GM12878 (cell line): Measurements from ENCODE around the gene SULT2B1.

Source experiments
- MYC ChIP-seq: IDR thresholded peaks from 2 replicates; pipeline ENCODE4 v1.6.1; 2011; ENCODE audit warnings: mild to moderate bottlenecking, low read length, moderate library complexity, inconsistent platforms; ENCODE audit not compliant: insufficient read depth, insufficient replicate concordance, insufficient read length, severe bottlenecking
- POLR2A ChIP-seq: IDR thresholded peaks from 2 replicates; pipeline ENCODE4 v1.6.1; 2011; ENCODE audit warnings: low read depth, mild to moderate bottlenecking, low read length
- POLR2AphosphoS5 ChIP-seq: IDR thresholded peaks from 2 replicates; pipeline ENCODE4 v1.6.1; 2011; ENCODE audit warnings: mild to moderate bottlenecking, low read length, inconsistent platforms
- TAF1 ChIP-seq: IDR thresholded peaks from 2 replicates; pipeline ENCODE4 v1.6.1; 2011; ENCODE audit warnings: mild to moderate bottlenecking, low read depth, low read length, borderline replicate concordance
- TF ChIP-seq, protein P1 (sequence below), 3 experiments: IDR thresholded peaks in 2 of 3; conservative IDR thresholded peaks in 1 of 3; 2 replicates each; pipeline ENCODE4 v1.5.1; 2011; ENCODE audit warnings: low read depth in 3 of 3, low read length in 3 of 3, mild to moderate bottlenecking in 3 of 3, control low read depth in 2 of 3, moderate library complexity in 2 of 3, inconsistent platforms in 1 of 3, mixed read lengths in 1 of 3; ENCODE audit not compliant: control insufficient read depth in 2 of 3, insufficient read depth in 1 of 3; ENCODE audit errors: extremely low read depth in 1 of 3
- TF ChIP-seq, protein P2 (sequence below): IDR thresholded peaks from 2 replicates; pipeline ENCODE4 v1.6.1; 2011; ENCODE audit warnings: borderline replicate concordance, low read depth, mild to moderate bottlenecking, moderate library complexity, mixed read lengths, low read length; ENCODE audit not compliant: insufficient read depth; ENCODE audit errors: extremely low read length

DNA sequence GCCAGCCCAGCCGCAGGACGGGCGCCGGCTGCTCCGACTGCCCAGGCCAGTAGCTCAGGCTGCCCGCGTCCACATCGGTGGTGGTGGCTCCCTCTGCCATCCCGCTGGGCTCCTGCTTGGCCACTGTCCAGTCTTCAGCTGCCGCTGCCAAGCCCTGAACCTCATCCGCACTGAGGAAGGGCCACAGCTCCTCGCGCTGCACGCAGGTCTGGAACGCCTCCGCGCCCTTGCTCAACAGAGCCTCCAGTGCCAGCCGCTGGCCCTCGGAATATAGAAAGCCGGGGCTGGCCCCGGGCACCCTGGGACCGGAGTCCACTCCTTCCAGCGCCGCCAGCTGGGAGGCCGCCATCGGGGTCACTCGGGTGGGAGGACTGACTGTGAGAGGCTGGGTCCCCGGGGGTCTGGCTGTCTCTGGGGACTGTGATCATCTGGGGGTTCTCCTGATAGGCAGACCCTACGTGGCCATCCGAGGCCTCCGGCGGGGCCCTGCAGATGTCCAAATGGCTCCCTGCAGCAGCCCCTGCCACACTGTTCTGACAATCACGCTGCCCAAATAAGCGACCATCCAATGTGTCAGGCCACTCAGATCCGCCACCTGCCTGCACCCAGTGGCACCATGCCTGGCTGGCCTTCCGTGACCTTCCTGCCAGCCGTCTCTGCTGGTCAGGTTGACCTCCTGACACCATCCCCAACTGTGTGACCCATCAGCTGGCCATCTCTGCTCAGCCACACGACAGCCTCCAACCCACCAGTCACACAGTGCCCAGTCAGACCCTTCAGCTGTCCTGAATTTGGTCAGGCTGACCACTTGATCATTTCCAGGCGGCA is 61.3 kb downstream of the SULT2B1 start:
- TF ChIP-seq TAF1 (no peak), POLR2A (no peak; the same call in 1 of the 2 replicates), MYC (no peak), POLR2AphosphoS5 (no peak)
- TF ChIP-seq, protein P1, sequence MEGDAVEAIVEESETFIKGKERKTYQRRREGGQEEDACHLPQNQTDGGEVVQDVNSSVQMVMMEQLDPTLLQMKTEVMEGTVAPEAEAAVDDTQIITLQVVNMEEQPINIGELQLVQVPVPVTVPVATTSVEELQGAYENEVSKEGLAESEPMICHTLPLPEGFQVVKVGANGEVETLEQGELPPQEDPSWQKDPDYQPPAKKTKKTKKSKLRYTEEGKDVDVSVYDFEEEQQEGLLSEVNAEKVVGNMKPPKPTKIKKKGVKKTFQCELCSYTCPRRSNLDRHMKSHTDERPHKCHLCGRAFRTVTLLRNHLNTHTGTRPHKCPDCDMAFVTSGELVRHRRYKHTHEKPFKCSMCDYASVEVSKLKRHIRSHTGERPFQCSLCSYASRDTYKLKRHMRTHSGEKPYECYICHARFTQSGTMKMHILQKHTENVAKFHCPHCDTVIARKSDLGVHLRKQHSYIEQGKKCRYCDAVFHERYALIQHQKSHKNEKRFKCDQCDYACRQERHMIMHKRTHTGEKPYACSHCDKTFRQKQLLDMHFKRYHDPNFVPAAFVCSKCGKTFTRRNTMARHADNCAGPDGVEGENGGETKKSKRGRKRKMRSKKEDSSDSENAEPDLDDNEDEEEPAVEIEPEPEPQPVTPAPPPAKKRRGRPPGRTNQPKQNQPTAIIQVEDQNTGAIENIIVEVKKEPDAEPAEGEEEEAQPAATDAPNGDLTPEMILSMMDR (IDR thresholded peaks at IDR 0.05 in 2 of 3, conservative IDR thresholded peaks at IDR 0.05 in 1 of 3; ENCODE audit: control insufficient read depth in 2 of 3, extremely low read depth in 1 of 3, insufficient read depth in 1 of 3, low read depth in 3 of 3, low read length in 3 of 3): no peak
- TF ChIP-seq, protein P2, sequence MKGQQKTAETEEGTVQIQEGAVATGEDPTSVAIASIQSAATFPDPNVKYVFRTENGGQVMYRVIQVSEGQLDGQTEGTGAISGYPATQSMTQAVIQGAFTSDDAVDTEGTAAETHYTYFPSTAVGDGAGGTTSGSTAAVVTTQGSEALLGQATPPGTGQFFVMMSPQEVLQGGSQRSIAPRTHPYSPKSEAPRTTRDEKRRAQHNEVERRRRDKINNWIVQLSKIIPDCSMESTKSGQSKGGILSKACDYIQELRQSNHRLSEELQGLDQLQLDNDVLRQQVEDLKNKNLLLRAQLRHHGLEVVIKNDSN: no peak
